ENCODE data around the gene UBA6.

GRCh38 chr4:67680581-67681222 lies 20.3 kb downstream of the UBA6 start:
- TF ChIP-seq POLR2AphosphoS5 (IDR thresholded peaks at IDR 0.05; ENCODE audit: low read depth, low read length): no peak
- TF ChIP-seq TAF1 (IDR thresholded peaks at IDR 0.05; ENCODE audit: borderline replicate concordance, insufficient read depth, low read length): no peak
- TF ChIP-seq, protein P1, sequence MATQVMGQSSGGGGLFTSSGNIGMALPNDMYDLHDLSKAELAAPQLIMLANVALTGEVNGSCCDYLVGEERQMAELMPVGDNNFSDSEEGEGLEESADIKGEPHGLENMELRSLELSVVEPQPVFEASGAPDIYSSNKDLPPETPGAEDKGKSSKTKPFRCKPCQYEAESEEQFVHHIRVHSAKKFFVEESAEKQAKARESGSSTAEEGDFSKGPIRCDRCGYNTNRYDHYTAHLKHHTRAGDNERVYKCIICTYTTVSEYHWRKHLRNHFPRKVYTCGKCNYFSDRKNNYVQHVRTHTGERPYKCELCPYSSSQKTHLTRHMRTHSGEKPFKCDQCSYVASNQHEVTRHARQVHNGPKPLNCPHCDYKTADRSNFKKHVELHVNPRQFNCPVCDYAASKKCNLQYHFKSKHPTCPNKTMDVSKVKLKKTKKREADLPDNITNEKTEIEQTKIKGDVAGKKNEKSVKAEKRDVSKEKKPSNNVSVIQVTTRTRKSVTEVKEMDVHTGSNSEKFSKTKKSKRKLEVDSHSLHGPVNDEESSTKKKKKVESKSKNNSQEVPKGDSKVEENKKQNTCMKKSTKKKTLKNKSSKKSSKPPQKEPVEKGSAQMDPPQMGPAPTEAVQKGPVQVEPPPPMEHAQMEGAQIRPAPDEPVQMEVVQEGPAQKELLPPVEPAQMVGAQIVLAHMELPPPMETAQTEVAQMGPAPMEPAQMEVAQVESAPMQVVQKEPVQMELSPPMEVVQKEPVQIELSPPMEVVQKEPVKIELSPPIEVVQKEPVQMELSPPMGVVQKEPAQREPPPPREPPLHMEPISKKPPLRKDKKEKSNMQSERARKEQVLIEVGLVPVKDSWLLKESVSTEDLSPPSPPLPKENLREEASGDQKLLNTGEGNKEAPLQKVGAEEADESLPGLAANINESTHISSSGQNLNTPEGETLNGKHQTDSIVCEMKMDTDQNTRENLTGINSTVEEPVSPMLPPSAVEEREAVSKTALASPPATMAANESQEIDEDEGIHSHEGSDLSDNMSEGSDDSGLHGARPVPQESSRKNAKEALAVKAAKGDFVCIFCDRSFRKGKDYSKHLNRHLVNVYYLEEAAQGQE (IDR thresholded peaks at IDR 0.05; ENCODE audit: insufficient read depth in 1 of 2, low read depth in 2 of 2, low read length in 2 of 2): no peak
